ENCODE data around the gene EPHX1.
A peak's percentile ranks its signal among the peaks of the same experiment; 100 is the strongest.
"Not testable (repeated sequence)": the region's sequence is repeated elsewhere in the genome, so short reads cannot be mapped to it uniquely, and the experiment has no call there.

EPHX1 gene

DNA sequence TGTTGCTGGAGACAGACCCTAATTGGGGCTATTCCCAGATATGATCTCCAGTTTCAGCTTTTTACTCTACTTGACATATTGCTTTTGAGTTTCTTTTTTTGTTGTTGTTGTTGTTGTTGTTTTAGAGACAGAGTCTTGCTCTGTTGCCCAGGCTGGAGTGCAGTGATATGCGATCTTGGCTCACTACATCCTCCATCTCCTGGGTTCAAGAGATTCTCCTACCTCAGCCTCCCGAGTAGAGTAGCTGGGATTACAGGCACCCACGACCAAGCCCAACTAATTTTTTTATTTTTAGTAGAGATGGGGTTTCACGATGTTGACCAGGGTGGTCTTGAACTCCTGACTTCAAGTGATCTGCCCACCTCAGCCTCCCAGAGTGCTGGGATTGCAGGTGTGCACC is 33.6 kb upstream of the EPHX1 start:
- FAIRE-seq (no peak), DNase-seq (ENCODE audit: extremely low spot score, insufficient read length, low read depth) (no peak)

DNA sequence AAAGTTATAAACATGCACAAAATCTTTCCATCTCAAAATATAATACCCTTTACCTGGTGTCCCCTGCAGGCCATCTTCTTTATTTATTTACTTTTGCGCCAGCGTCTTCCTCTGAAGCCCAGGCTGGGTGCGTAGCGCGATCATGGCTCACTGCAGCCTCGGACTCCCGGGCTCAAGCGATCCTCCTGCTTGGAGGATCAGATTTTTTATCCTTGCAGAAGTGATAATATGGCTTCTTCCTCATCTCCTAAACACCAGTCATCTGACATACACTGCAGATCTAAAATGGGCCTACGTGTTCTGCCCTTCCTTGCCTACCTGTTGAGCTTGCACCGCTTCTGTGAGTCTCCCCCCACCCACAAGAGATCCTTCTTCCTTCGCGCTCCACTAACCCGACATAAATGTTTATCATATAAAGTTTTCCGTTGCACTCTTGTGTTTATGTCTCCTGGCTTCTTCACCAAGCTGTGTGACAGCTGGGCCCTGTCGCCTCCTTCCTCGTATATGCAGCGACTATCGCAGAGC is 32.8 kb upstream of the EPHX1 start:
- DNase-seq (ENCODE audit: extremely low spot score, insufficient read length, low read depth) (no peak), FAIRE-seq (no peak)

DNA sequence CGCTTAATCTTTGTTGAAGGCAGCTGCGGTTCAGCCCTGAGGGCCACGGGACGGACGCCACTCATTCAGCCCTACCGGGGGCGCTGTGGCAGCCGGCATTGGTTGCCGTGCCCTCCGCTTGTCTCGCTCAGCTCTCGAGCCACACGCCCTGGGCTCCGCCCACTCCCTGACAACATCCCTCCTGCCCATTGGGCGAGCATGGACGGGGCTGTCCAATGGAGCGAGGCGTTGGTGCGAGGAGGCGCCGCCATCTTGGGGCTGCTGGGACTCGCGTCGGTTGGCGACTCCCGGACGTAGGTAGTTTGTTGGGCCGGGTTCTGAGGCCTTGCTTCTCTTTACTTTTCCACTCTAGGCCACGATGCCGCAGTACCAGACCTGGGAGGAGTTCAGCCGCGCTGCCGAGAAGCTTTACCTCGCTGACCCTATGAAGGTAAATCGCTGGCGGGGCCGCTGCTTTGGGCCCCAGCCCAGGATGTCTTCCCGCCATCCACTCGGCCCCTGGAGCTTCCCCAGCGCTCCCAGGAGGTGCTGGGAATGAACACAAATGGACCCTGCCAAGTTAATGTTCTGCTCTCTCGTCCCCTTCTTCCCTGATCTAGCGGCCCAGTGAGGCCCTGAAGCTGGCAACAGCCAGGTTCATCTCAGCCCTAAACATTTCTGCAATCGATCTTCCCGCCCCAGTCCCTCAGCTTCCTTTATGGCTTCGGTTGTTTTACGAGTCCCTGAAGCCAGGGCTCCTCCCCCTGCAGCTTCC is 32.2 kb upstream of the EPHX1 start, which contains the start of gene SRP9:
Gene SRP9 (plus strand): TSS at position 244 of the 754 bp plus-strand sequence. CDS start 115 bp downstream, at position 359.
- FAIRE-seq (peak; percentile 100), DNase-seq (ENCODE audit: extremely low spot score, insufficient read length, low read depth) (peak; percentile 92)

DNA sequence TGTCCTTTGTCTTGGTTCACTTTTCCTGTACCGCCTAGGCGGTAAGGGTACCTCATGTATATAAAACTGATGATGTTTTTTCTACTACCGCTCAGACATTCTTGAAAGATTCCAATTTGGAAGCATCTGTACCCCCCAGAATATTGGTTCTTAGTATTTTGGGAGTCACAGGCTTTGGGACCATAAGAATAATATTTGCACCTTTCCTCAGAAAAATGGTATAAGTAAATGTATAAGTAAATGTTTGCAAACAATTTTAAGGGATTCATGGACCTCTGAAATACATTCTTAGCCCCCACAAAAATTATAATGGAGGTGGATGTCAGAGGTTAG is 31.6 kb upstream of the EPHX1 start:
- FAIRE-seq: no peak
- DNase-seq (ENCODE audit: extremely low spot score, insufficient read length, low read depth): no peak

DNA sequence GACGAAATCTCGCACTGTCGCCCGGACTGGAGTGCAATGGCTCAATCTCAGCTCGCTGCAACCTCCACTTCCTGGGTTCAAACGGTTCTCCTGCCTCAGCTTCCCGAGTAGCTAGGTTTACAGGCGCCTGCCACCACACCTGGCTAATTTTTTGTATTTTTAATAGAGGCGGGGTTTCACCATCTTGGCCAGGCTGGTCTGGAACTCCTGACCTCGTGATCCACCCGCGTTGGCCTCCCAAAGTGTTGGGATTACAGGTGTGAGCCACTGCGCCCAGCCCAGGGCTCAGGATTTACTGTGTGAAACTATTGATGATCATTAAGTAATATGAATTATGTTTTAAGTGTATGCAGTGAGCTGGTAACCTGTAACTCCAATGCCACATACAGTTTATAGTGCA is 30.8 kb upstream of the EPHX1 start:
- FAIRE-seq; DNase-seq (ENCODE audit: extremely low spot score, insufficient read length, low read depth): not testable (repeated sequence)

DNA sequence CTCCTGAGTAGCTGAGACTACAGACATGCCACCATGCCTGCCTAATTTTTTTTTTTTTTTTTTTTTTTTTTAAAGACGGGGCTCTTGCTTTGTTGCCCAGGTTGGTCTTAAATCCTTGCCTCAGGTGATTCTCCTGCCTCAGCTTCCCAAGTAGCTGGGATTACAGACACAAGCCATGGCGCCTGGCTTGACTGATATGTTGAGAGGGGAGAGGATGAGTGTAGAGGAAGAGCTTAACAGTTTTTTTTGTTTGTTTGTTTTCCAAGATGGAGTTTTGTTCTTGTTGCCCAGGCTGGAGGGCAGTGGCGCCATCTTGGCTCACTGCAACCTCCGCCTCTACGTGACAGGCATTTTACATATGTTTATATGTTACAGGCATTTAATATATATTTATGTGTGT is 29.8 kb upstream of the EPHX1 start:
- DNase-seq (ENCODE audit: extremely low spot score, insufficient read length, low read depth): no peak
- no peak for FAIRE-seq

DNA sequence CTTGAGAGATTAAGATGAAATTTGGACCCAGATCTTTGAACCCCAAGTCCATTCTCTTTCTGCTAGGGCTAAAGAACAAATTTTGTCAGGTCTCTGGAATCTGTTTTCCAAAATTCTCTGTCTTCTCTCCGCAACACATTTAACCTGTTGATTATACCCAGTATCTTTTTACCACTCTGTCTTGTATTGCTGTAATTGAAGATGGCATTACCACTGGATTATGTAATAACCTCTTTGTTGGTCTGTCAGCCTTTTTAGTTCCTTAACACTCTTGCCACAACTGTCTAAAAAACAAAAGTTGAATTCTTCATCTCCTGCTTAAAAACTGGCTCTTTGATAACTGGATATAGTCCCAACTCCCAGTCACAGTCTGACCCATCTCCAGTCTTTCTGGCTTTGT is 29.3 kb upstream of the EPHX1 start:
- FAIRE-seq: no peak
- DNase-seq (ENCODE audit: extremely low spot score, insufficient read length, low read depth): no peak

DNA sequence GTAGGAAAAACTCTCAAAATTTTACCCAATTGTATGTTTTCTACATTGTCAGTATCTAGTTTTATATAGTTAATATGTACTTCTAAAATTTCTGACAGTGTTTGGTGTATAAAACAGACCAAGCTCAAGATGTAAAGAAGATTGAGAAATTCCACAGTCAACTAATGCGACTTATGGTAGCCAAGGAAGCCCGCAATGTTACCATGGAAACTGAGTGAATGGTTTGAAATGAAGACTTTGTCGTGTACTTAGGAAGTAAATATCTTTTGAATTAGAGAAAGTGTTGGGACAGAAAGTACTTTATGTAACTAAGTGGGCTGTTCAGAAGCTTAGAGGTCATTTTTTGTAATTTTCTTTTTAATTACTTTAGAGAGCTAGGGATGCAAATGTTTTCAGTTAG is 20.8 kb upstream of the EPHX1 start:
- not testable (repeated sequence) for FAIRE-seq; DNase-seq (ENCODE audit: extremely low spot score, insufficient read length, low read depth)

DNA sequence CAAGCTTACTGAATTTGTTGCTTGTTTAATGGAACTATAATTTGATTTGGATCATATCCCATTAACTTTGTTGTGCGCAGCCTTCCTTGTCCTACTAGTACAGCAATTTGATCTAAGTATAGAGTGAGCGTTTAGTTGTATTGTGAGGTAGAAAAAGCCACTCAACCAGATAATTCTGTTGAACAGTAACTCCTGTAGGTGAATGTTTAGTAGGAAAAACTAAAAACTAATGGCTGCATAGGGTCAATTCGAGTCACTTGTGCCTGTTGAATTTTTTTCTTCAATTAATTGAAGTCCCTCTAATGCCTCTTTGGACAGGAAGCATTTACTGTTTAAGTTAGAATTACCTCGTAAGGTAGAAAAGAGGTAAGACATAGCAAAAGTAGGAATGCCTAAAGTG is 15.0 kb upstream of the EPHX1 start:
- no peak for FAIRE-seq

DNA sequence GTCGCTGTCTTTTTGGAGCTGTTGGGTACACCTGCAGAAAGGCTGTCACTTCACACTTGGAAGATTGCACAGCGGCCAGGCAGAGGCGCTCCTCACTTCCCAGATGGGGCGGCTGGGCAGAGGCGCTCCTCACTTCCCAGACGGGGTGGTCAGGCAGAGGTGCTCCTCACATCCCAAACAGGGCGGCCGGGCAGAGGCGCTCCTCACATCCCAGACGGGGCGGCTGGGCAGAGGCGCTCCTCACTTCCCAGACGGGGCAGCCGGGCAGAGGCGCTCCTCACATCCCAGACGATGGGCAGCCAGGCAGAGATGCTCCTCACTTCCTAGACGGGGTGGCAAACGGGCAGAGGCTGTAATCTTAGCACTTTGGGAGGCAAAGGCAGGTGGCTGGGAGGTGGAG is 13.8 kb upstream of the EPHX1 start:
- not testable (repeated sequence) for DNase-seq (ENCODE audit: extremely low spot score, insufficient read length, low read depth); FAIRE-seq

More for the DNA sequence above, 15.0 kb upstream of the EPHX1 start:
- DNase-seq (ENCODE audit: extremely low spot score, insufficient read length, low read depth): no peak

DNA sequence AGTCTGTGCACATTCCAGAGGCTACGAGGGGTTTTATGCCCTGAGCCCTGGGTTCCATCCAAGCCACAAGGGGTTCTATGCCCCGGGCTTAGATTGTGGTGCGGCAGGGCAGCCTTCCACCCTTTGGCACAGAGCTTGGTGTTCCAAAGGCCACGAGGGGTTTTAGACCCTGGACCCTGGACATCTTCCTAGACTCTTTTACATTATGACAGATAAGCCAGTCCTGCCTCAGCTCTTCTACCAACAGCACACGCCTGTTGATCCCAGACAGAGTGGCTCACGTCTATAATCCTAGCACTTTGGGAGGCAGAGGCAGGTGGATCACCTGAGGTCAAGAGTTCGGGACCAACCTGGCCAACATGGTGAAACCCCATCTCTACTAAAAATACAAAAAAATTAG is 8.8 kb upstream of the EPHX1 start:
- DNase-seq (ENCODE audit: extremely low spot score, insufficient read length, low read depth); FAIRE-seq: not testable (repeated sequence)

DNA sequence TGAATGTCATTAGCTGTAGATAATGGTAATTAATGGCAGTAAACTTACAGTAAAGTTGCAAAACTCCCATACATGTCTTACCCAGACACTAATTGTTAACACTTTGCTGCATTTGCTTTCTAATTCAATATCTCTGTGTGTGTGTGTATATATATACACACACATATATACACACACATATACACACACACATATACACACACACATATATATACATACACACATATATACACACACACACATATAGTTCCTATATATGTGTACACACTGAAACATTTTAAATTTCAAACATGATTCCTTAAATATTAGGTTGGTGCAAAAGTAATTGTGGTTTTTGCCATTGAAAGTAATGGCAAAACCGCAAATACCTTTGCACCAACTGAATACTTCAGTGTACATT is 3.7 kb upstream of the EPHX1 start:
- DNase-seq (ENCODE audit: extremely low spot score, insufficient read length, low read depth): no peak
- FAIRE-seq: no peak

DNA sequence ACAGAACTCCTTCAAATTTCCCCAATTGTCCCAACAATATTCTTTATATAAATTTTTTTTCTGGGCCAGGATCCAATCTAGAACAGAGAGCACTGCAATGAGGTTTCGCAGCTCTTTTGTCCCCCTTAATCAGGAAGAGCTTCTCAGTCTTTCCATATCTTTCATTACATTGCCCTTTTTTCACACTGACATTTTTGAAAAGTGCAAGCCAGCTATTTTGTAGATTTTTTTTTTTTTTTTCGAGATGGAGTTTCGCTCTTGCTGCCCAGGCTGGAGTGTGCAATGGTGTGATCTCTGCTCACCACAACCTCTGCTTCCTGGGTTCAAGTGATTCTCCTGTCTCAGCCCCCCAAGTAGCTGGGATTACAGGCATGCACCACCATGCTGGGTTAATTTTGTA is 3.2 kb upstream of the EPHX1 start:
- not testable (repeated sequence) for DNase-seq (ENCODE audit: extremely low spot score, insufficient read length, low read depth); FAIRE-seq

DNA sequence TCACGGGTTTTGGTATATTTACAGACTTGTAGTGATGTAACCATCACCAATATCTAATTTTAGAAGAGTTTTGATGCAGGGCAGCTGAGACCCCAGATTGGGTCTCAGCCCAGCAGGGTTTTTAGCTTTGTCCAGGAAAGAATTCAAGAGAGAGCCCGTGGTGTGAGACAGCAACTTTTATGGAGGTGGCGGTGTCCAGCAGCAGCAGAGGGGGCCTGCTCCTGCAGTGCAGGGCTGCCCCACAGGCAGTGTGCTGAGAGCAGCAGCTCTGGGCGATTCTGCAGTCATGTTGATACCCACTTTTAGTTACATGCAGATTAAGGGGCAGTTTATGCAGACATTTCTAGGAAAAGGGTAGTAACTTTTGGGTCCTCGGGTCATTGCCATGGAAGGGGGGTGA is 1.8 kb upstream of the EPHX1 start:
- FAIRE-seq (no peak), DNase-seq (ENCODE audit: extremely low spot score, insufficient read length, low read depth) (no peak)

DNA sequence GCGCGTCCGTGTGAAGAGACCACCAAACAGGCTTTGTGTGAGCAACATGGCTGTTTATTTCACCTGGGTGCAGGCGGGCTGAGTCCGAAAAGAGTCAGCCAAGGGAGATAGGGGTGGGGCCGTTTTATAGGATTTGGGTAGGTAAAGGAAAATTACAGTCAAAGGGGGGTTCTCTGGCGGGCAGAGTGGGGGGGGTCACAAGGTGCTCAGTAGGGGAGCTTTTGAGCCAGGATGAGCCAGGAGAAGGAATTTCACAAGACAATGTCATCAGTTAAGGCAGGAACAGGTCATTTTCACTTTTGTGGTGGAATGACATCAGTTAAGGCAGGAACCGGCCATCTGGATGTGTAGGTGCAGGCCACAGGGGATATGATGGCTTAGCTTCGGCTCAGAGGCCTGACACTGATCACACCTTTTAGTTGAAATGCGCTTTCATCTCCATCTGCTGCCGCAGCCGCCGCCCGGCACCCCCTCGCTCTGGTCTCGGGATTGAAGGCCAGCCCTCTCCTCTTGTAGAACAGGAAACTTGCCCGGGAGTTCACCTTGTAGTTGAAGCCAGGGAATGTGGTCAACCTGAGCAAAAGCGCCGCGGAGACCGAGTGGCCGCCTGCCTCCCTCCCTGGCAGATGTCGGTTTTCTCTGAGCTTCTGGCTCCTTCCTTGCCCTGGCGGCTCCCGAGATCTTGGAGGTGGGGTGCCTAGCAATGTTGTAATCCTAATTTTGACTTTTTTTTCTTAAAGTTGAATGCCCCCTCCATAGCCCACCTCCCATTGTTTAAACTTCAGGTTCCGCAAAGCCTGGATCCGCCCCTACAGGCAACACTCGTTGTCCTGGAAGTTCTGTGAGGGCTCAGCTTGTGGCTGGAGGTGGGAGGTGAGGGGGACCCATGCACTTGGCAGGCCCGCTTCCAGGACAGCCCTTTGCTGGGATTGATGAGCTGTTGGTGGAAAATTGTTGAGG is 935 bp downstream of the EPHX1 start:
- FAIRE-seq; DNase-seq (ENCODE audit: extremely low spot score, insufficient read length, low read depth): not testable (repeated sequence)

DNA sequence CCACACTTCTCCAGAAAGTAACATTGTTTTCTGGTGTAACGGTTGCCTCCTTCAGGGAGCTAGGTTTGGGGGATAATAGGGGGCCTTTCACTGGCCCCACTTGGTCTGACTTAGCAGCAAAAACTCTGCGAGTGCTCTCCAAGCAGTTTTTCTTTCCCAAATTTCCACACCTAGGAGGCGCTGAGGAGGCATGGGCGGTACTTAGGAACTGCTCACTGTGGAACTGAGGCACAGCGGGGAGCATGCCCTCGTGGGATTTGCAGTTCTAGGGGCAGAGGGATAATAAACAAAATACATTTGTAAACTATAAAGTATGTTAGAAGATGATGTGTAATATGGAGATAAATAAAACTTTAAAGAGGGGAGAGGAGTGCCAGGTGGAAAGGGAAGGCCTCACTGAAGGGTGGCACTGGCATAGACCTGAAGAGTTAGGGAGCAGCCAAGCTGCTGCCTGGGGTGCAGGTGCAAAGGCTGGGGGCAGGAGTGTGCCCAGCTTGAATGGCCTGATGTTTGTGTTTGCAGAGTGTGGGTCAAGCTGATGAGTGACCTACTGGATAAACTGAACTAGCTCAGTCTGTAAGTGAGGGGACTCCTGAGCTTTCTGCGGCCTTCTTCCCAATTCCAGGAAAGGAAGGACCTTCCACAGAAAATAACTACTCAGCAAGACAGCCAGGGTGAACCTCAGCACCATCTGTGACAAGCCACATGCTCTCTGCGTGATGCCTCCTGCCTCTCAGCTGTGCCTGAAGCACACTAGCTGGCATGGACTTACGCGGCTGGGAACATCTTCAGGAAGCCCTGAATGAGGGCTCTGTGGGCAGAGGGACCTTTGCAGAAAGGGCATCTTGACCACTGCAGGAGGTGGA is 1.9 kb downstream of the EPHX1 start:
- FAIRE-seq (no peak), DNase-seq (ENCODE audit: extremely low spot score, insufficient read length, low read depth) (no peak)

DNA sequence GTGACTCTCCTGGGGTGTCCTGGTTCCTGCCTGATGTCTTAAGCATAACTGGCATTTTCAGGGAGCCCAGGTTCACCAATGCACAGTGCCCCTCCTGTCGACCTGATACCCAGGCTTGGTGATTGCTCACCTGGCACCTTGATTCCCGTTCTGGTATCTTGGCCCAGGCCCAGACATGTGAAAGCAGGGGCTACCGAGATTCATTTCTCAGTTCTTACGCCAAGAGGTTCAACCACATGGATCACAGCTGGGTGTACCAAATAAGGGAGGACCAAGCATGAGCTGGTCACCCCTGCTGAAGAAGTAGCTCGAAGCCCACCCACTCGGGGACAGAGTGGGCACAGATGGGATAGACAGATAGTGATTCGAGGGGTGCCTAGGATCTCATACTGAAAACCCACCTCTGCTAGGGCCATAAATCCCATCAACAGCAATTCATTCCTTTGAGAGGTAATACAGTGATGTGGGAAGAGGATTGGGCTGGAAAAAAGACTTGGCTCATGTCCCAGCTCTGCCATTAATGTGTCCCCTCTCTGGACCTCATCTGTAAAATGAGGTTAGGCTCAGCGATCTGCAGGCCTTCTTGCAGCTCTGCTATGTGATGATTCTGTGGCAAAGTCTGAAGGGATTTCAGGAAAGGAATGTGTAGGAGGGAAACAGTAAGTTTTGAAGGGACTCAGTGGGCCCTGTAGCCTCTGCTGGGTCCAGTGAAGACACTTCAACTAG is 2.7 kb downstream of the EPHX1 start:
- no peak for DNase-seq (ENCODE audit: extremely low spot score, insufficient read length, low read depth)
- FAIRE-seq: no peak

DNA sequence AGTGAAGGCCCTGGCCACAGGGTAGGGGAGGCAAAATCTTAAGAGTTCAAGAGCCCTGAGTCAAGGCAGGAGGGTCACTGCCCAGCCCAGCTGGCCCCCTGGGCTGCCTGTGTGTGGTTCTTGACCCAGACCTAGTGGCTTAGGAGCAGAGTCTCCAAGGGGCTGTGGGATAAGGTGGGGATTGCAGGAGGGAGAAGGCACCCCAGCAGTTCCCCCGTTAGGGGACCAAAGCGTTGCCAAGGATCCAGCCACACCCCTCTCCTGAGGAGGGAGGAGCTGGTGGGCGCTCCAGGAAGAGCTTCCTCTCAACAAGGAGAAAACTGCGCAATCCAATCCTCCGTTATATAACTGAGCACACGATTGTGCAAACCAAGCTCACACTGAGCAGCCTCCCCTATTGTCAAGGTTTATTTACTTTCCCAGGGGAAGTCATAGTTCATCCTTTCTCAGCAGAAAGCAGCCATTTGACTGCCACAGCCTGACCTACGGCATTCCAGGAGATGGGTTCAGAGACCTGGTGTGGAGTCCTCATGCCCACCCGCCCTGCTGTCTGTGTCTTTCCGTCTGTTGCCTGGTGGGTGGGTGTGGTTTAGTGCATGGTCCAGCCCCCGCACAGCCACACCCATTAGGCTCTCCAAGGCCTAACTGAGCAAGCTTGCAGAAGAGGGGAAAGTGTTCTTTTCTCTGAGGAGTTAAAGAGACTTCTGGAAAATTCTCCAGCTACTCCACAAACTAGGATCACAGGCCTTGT is 3.5 kb downstream of the EPHX1 start:
- DNase-seq (ENCODE audit: extremely low spot score, insufficient read length, low read depth) (no peak), FAIRE-seq (no peak)

DNA sequence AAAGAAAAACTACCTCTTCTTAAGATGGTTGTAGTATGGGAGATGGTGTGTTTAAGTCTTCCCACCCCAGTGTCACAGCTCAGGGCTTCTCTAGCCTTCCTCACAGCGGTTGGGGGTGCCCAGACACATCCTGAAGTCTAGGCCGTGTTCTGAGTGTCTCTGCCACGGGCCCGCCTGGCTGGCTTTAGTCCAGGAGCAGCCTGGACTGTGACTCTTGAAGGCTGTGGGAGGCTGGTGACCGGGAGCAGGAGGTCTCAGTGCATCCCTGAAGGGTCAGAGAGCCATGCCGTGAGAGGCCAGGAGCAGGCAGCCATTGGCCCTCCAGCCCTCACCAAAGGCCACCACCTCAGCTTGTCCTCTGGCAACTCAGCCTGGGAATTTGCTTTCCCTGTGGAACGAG is 4.5 kb downstream of the EPHX1 start:
- FAIRE-seq: no peak
- DNase-seq (ENCODE audit: extremely low spot score, insufficient read length, low read depth): no peak

All from GM18507 (cell line).